Activated effector memory CD4-positive, alpha-beta T cell treated with anti-CD3 and anti-CD28 coated beads, Interleukin-2, amount 50 U/mL, for 16 hours (primary cell): ENCODE data around the gene ZNF804A.
"Not testable (repeated sequence)": the region's sequence is repeated elsewhere in the genome, so short reads cannot be mapped to it uniquely, and the experiment has no call there.

Experiments used
- DNase-seq: peaks from one replicate; pipeline ENCODE4 v3.0.0-alpha.2; 2020

Gene ZNF804A

DNA sequence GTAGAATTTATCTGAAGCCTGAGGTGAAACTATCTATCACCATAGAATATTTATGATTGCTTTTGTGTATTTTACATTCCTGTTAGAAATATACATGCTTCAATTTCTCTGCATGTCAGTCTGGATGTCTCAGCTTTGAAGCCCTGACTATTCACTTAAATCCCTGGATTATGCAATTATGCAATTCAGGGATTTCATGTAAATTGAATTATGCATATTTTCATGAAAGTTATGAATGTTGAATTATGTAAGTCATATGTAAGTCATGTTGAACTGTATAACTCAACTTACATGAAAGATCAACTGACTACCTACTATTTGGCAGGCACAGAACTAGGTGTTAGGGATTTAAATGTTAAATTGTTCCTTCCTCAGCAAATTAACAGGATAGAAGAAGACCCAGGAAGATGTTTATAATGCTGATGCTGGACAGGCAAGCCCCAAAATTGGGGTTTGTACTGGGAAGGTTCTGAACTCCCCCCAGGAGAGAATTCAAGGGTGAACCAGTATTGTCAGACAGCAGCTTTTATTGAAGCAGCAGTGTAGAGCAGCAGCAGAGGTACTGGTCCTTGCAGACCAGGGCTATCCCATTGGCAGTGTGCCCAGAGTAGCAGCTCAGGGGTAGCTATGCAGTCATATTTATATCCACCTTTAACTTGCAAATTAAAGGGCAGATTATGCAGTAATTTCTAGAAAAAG is 236.5 kb downstream of the ZNF804A start:
- DNase-seq, result no peak

DNA sequence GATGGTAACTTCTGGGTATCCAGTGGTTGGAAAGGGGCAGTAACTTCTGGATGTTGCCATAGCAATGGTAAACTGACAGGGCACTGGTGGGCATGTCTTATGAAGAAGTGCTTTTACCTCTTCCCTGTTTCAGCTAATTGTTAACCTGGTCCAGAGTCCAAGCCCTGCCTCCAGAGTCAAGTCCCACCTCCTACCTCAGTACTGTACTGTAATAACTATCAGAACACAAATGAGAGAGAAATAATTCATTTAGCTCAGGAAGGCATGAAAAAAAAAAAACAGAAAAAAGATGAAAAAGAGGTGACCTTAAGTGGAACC is 237.0 kb downstream of the ZNF804A start:
- no peak for DNase-seq

GRCh38 chr2:184847331-184847730 is 249.0 kb downstream of the ZNF804A start:
- no peak for DNase-seq

DNA sequence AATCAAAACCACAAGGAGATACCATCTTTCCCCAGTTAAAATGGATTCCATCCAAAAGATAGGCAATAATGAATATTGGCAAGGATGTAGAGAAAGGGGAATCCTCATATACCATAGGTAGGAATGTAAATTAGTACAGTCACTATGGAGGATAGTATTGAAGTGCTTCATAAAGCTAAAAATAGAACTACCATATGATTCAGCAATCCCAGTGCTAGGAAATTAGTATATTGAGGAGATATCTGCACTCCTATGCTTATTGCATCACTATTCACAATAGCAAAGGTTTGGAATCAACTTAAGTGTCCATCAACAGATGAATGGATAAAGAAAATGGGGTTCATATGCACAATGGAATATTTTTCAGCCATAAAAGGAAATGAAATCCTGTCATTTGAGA is 251.2 kb downstream of the ZNF804A start:
- DNase-seq, result no peak

DNA sequence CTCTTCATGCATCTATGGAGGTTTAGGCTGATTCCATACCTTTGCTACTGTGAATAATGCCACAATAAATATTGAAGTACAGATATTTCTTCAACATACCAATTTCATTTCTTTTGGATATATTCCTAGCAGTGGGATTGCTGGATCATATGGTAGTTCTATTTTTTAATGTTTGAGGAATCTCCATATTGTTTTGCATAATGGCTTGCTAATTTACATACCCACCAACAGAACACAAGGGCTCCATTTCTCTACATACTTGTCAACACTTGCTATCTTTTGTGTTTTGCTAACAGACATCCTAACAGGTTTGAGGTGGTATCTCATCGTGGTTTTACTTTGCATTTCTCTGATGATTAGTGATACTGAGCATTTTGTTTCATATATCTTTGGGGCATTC is 253.2 kb downstream of the ZNF804A start:
- no peak for DNase-seq

- no peak for DNase-seq
Measured at GRCh38 chr2:184859187-184859586, 260.9 kb downstream of the ZNF804A start.

DNA sequence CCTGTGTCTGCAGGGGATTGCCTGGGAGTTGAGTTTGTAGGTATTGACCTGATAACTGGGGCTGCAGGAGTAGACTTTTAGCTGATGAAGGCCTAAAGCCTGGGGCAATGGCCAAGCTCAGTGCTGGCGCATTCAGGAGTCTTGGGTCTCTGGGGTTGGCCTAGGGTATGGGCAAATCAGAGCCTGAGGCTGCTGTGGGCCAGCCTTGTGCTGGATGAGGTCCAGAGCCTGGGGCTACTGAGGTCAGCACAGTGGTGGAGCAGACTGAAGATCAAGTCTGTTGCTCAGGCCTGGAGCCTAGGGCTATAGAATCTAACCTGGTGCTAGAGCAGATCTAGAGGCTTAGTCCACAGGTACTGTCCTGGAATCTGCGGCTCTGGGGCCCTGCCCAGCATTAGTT is 262.4 kb downstream of the ZNF804A start:
- DNase-seq, result no peak

- no peak for DNase-seq
Measured at GRCh38 chr2:184875212-184875611, 276.9 kb downstream of the ZNF804A start.

- DNase-seq, result no peak
Measured at GRCh38 chr2:184875911-184876310, 277.6 kb downstream of the ZNF804A start.

- no peak for DNase-seq
Measured at GRCh38 chr2:184877909-184878308, 279.6 kb downstream of the ZNF804A start.

- DNase-seq, result no peak
Measured at GRCh38 chr2:184879671-184880070, 281.3 kb downstream of the ZNF804A start.

DNA sequence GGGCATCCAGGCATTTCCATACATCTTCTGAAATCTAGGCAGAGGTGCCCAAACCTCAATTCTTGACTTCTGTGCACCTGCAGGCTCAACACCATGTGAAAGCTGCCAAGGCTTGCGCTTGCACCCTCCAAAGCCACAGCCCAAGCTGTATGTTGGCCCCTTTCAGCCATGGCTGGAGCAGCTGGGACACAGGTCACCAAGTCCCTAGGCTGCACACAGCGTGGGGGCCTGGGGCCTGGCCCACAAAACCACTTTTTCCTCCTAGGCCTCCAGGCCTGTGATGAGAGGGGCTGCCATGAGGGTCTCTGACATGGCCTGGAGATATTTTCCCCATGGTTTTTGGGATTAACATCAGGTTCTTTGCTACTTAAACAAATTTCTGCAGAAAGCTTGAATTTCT is 288.3 kb downstream of the ZNF804A start:
- DNase-seq, result not testable (repeated sequence)

DNA sequence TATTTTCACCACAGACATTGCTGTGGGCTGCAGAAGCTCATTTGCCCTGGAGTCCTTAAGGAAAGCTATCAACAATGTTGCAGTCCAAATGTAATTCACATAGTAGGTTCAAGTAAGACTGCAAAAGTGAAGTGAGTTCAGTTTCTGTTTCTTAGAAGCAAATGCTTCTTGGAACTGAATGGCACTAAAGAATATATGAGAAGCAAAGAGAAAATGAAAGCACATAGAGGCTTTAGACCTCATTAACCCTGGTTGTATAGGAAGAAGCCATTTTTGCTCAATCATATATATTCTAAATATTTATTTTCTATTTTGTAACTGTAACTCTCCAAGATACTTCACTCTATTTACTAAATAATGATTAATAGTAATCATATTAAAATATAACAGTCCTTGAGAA is 292.0 kb downstream of the ZNF804A start:
- no peak for DNase-seq

- DNase-seq, result no peak
Measured at GRCh38 chr2:184904991-184905390, 306.7 kb downstream of the ZNF804A start.

- DNase-seq, result no peak
Measured at GRCh38 chr2:184906160-184906559, 307.8 kb downstream of the ZNF804A start.

- no peak for DNase-seq
Measured at GRCh38 chr2:184906709-184907108, 308.4 kb downstream of the ZNF804A start.

- no peak for DNase-seq
Measured at GRCh38 chr2:184908966-184909365, 310.6 kb downstream of the ZNF804A start.

- no peak for DNase-seq
Measured at GRCh38 chr2:184920451-184920965, 322.2 kb downstream of the ZNF804A start.

GRCh38 chr2:184921676-184922075 is 323.3 kb downstream of the ZNF804A start:
- no peak for DNase-seq

DNA sequence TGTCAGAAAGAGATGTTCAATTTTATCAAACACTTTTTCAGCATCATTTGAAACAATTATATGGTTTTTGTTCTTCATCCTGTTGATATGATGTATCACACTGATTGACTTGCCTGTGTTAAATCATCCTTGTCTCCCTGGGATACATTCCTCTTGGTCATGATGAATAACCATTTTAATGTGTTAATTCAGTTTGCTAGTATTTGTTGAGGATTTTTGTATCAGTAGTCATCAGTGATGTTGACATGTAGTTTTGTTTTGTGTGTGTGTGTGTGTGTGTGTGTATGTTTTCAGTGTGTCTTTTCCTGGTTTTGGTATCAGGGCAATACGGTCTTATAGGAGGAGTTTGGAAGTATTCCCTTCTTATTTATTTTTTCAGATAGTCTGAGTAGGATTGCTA is 325.4 kb downstream of the ZNF804A start:
- DNase-seq, result no peak

DNA sequence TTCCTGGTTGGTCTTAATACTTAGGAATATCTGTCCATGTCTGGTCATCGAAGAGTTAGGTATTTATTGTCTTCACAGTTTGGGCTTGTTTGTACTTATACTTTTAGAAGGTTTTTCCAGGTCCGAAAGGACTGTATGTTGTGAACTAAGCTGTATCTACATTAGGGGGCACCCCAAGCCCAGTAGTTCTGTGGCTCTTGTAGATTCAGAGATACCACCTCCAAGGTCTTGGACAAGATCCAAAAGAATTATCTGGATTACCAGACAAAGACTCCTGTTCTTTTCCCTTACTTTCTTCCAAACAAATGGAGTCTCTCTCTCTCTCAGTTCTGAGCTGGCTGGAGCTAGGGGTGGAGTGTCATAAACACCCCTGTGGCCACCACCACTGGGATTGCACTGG is 328.7 kb downstream of the ZNF804A start:
- DNase-seq, result no peak

GRCh38 chr2:184936761-184937160 is 338.4 kb downstream of the ZNF804A start:
- no peak for DNase-seq

GRCh38 chr2:184938221-184938985 is 340.1 kb downstream of the ZNF804A start:
- no peak for DNase-seq

GRCh38 chr2:184945326-184945725 is 347.0 kb downstream of the ZNF804A start:
- no peak for DNase-seq

DNA sequence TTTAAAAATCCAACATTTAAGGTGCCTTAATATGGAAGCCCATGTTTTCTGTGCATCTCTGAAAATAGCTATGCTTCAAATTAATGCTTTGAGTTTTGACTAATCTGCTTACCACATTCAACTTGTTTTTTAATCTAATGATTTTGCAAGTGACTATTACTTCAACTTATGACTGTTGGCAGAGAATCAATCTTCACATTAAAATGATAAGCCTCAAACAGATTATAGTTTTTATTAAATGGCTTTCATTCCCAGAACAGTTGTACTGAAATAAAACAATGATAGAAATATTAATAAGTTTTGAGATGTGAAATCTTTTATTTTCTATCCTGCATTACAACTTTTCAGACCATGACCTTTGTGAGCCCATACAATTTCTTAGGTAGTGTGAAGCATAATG is 347.5 kb downstream of the ZNF804A start:
- DNase-seq, result no peak
